ENCODE measurements around the gene USH2A.

- TF ChIP-seq EP300 (conservative IDR thresholded peaks at IDR 0.05; ENCODE audit: poor library complexity, severe bottlenecking) (no peak), CTCF (IDR thresholded peaks at IDR 0.05; ENCODE audit: poor library complexity, severe bottlenecking) (no peak), EZH2 (IDR thresholded peaks at IDR 0.05; ENCODE audit: borderline replicate concordance, insufficient read depth, low read length, poor library complexity, severe bottlenecking) (no peak), SMC3 (conservative IDR thresholded peaks at IDR 0.05; ENCODE audit: poor library complexity) (no peak), POLR2AphosphoS5 (IDR thresholded peaks at IDR 0.05) (no peak), MXI1 (conservative IDR thresholded peaks at IDR 0.05; ENCODE audit: poor library complexity, severe bottlenecking) (no peak), REST (IDR thresholded peaks at IDR 0.05; ENCODE audit: borderline replicate concordance) (no peak)
These were observed 532.8 kb downstream of the USH2A start for GRCh38 chr1:215890438-215890837.
